Glutamatergic neuron (in vitro differentiated cells): ENCODE results near the gene UBALD2. TPM values are rescaled to one million over a fixed set of nuclear protein-coding genes. Genes with fewer than 3 reads are reported as not detected.
"Not testable (repeated sequence)": the region's sequence is repeated elsewhere in the genome, so short reads cannot be mapped to it uniquely, and the experiment has no call there.

Experiments used
- DNase-seq: peaks from one replicate; pipeline ENCODE4 v3.0.0; 2022
- H3K27ac Mint-ChIP-seq: one replicate; pipeline ENCODE4 v1.8.0; 2020; ENCODE audit warnings: mild to moderate bottlenecking, mixed read lengths, inconsistent platforms; ENCODE audit not compliant: unreplicated experiment
- H3K27me3 Mint-ChIP-seq: one replicate; pipeline ENCODE4 v1.8.0; 2020; ENCODE audit warnings: mild to moderate bottlenecking, moderate library complexity, mixed read lengths, inconsistent platforms; ENCODE audit not compliant: unreplicated experiment
- H3K36me3 Mint-ChIP-seq: one replicate; pipeline ENCODE4 v1.8.0; 2020; ENCODE audit warnings: mild to moderate bottlenecking, mixed read lengths, inconsistent platforms; ENCODE audit not compliant: unreplicated experiment
- H3K4me1 Mint-ChIP-seq: one replicate; pipeline ENCODE4 v1.8.0; 2020; ENCODE audit warnings: mild to moderate bottlenecking, low read depth, mixed read lengths, inconsistent platforms; ENCODE audit not compliant: unreplicated experiment
- H3K4me3 Mint-ChIP-seq: one replicate; pipeline ENCODE4 v1.8.0; 2020; ENCODE audit warnings: mild to moderate bottlenecking, mixed read lengths, inconsistent platforms; ENCODE audit not compliant: unreplicated experiment
- H3K9me3 Mint-ChIP-seq: one replicate; pipeline ENCODE4 v1.8.0; 2020; ENCODE audit warnings: mild to moderate bottlenecking, moderate library complexity, mixed read lengths, inconsistent platforms; ENCODE audit not compliant: unreplicated experiment
- CTCF ChIP-seq: fragments of 200-600 bp; sonication (generic); IDR thresholded peaks from one replicate; pipeline ENCODE4 v1.5.0; 2021; ENCODE audit not compliant: partially characterized antibody, unreplicated experiment
- total RNA-seq: library from RNA; stranded (reverse); fragmentation: NEBNext Ultra II Directional; extraction: Animal tissue kit (Norgen Biotek cat#: 25700); gene quantifications from one replicate; pipeline ENCODE4 v1.2.1, GENCODE V29; 2021; ENCODE audit not compliant: unreplicated experiment

The UBALD2 gene
- total RNA-seq, 1 donor from 2014 or later, result 58.7 TPM

GRCh38 chr17:76252040-76252954 is 12.9 kb upstream of the UBALD2 start:
- H3K27ac Mint-ChIP-seq, result peak overlapping the region; percentile 50

GRCh38 chr17:76252967-76253766 is 12.0 kb upstream of the UBALD2 start:
- not testable (repeated sequence) for H3K36me3 Mint-ChIP-seq, H3K27ac Mint-ChIP-seq

More at GRCh38 chr17:76252040-76252954, 12.9 kb upstream of the UBALD2 start:
- H3K9me3 Mint-ChIP-seq, result no peaks in the 10 kb centered on the region
- H3K4me1 Mint-ChIP-seq, result no peaks in the 10 kb centered on the region
- H3K36me3 Mint-ChIP-seq, result no peaks in the 10 kb centered on the region
- no peak for TF ChIP-seq CTCF
- no peak overlapping the region for H3K4me3 Mint-ChIP-seq
- peaks cover 4% of the 10 kb centered on the region for H3K27me3 Mint-ChIP-seq
- DNase-seq, result no peak

GRCh38 chr17:76253841-76254240 is 11.3 kb upstream of the UBALD2 start:
- H3K9me3 Mint-ChIP-seq, result no peaks in the 10 kb centered on the region
- no peaks in the 10 kb centered on the region for H3K4me1 Mint-ChIP-seq
- DNase-seq, result no peak
- H3K4me3 Mint-ChIP-seq, result no peak overlapping the region
- peaks cover 4% of the 10 kb centered on the region for H3K27me3 Mint-ChIP-seq
- H3K36me3 Mint-ChIP-seq, result no peaks in the 10 kb centered on the region
- H3K27ac Mint-ChIP-seq, result no peak overlapping the region
- TF ChIP-seq CTCF, result no peak

More at GRCh38 chr17:76252967-76253766, 12.0 kb upstream of the UBALD2 start:
- not testable (repeated sequence) for H3K27me3 Mint-ChIP-seq, H3K9me3 Mint-ChIP-seq, DNase-seq, H3K4me1 Mint-ChIP-seq, H3K4me3 Mint-ChIP-seq

GRCh38 chr17:76254275-76254674 is 10.9 kb upstream of the UBALD2 start:
- Mint-ChIP-seq H3K27ac (no peak overlapping the region), H3K27me3 (peaks cover 4% of the 10 kb centered on the region), H3K9me3 (no peaks in the 10 kb centered on the region), H3K4me1 (peaks cover under 1% of the 10 kb centered on the region), H3K36me3 (no peaks in the 10 kb centered on the region), H3K4me3 (no peak overlapping the region)
- no peak for TF ChIP-seq CTCF
- DNase-seq, result no peak

- no peak for DNase-seq
- Mint-ChIP-seq H3K36me3 (no peaks in the 10 kb centered on the region), H3K4me3 (no peak overlapping the region), H3K27me3 (peaks cover 2% of the 10 kb centered on the region), H3K9me3 (no peaks in the 10 kb centered on the region), H3K27ac (no peak overlapping the region), H3K4me1 (peaks cover 7% of the 10 kb centered on the region)
- no peak for TF ChIP-seq CTCF
These were observed 9.2 kb upstream of the UBALD2 start for GRCh38 chr17:76255801-76256429.

- not testable (repeated sequence) for H3K27me3 Mint-ChIP-seq, H3K27ac Mint-ChIP-seq, DNase-seq, H3K9me3 Mint-ChIP-seq, H3K4me1 Mint-ChIP-seq, H3K36me3 Mint-ChIP-seq, H3K4me3 Mint-ChIP-seq
These were observed 8.6 kb upstream of the UBALD2 start for GRCh38 chr17:76256430-76257050.
